Measurements from ENCODE around the gene GLB1L.

The GLB1L gene

DNA sequence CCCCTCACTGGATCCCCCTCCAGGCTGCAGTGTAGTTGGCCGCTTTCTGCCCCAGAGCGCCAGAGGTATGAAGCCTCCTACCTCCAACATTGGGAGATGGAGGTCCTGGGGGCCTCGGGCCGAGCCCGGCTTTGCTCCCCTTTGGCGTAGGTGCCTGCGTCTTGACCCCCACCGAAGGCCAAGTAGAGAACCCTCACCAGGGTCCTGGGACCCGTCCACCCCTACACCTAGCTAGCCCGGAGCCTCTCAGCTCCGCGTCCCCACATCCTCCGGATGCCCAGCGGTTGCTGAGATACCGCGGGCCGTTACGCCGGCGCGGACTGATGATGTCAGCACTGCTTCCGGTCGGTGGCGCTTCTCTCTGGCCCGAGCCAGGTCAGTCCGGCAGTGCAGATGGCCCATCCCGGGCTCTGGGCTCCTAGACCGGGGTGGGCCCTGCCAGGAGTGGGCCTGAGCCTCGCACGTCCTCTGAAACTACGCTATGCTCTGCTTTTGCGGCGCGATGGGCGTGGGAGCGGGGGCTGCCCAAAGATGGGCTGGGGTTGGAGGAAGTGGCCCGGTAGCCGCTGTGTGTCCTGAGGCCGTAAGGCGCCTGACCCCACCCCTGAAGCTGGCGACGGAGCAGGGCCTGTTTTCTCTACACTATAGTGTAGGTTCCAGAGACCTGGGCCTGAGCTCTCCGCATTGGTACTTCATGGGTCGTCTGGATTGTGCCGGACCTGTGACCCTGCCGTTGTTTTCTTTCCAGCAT is at the start of gene GLB1L, which contains the start of gene STK16:
Gene GLB1L (minus strand): TSS at position 297 of the 751 bp plus-strand sequence. CDS start 1,871 bp downstream, outside the sequence.
Gene STK16 (plus strand): TSS at position 332 of the 751 bp plus-strand sequence. CDS start 521 bp downstream, outside the sequence.
- no peak for TF ChIP-seq CTCF (conservative IDR thresholded peaks at IDR 0.05; ENCODE audit: low read depth, low read length)

DNA sequence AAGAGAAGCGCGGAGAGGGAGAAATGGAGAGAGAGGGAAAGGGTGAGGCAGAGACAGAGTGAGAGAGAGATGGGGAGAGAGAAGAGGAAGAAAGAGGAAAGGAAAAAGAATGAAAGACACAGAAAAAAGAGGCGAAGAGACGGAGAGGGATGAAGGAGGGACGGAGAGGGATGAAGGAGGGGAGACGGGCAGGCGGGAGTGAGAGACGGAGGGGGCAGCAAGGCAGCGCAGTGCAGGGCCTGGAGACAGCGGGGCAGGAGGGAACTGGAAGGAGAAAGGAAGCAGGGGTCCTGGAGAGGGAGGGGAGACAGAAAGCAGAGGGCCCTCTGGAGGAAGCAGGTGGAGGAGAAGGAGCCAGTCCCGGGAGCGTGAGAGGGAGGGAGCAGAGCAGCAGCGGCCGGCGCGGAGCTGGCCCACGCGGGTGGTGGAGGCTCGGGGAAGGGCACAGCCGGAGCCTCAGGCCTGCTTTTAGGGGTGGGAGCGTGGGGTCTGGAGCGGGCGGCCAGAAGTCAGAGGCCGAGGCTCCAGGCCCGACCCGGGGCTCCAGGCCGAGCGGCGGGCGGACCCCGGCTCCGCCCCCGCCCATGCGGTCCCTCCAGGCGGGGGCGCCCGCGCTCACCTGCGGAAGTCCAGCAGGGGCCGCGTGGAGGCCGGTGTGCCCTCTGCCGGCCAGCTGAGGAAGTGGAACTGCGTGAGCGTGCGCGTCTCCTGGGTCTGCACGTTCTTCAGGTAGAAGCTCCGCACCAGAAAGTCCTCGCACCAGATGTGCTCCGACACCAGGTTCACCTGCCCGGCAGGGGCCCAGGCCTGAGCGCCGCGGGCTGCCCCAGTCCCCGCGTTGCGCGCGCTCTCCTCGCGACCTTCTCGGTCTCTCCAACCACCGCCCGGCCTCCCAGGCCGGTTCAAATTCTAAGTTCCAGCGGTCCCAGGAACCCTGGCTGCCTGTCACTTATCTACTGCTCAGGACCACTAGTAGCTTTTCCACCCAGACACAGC is 49.4 kb upstream of the GLB1L start:
- Histone ChIP-seq H3K79me2 (ENCODE audit: insufficient read depth, low read depth) (no peaks in the 10 kb centered on the region), H4K20me1 (ENCODE audit: insufficient read depth) (no peaks in the 10 kb centered on the region), H3K4me1 (ENCODE audit: low read depth, poor library complexity, severe bottlenecking) (peaks cover 7% of the 10 kb centered on the region), H3K4me2 (peak overlapping the region; percentile 86), H3K4me3 (IDR thresholded peaks at IDR 0.05; ENCODE audit: insufficient read depth, low read depth, low read length) (no peak overlapping the region), H3K9ac (peak overlapping the region; percentile 54; the same call in 1 of the 2 replicates), H3K27me3 (ENCODE audit: insufficient read depth, low read depth) (peaks cover 23% of the 10 kb centered on the region; the same call in 1 of the 2 replicates), H3K36me3 (ENCODE audit: insufficient read depth) (no peaks in the 10 kb centered on the region), H2AFZ (ENCODE audit: low read depth) (peak overlapping the region; percentile 83), H3K27ac (no peak overlapping the region)
- TF ChIP-seq CTCF (conservative IDR thresholded peaks at IDR 0.05; ENCODE audit: low read depth, low read length), result peak; percentile 86

More for the DNA sequence above, at the start of gene GLB1L, which contains the start of gene STK16:
- Histone ChIP-seq H3K27me3 (ENCODE audit: insufficient read depth, low read depth) (no peaks in the 10 kb centered on the region), H3K4me1 (ENCODE audit: low read depth, poor library complexity, severe bottlenecking) (peaks cover 29% of the 10 kb centered on the region), H3K4me2 (peak within 1 kb of the TSS; percentile 81), H2AFZ (ENCODE audit: low read depth) (peak within 1 kb of the TSS; percentile 84), H3K36me3 (ENCODE audit: insufficient read depth) (no peaks in the 10 kb centered on the region), H3K79me2 (ENCODE audit: insufficient read depth, low read depth) (no peaks in the 10 kb centered on the region), H4K20me1 (ENCODE audit: insufficient read depth) (no peaks in the 10 kb centered on the region), H3K9ac (peak within 1 kb of the TSS; percentile 62), H3K27ac (peak within 1 kb of the TSS; percentile 39), H3K4me3 (IDR thresholded peaks at IDR 0.05; ENCODE audit: insufficient read depth, low read depth, low read length) (peak within 1 kb of the TSS; percentile 64)

DNA sequence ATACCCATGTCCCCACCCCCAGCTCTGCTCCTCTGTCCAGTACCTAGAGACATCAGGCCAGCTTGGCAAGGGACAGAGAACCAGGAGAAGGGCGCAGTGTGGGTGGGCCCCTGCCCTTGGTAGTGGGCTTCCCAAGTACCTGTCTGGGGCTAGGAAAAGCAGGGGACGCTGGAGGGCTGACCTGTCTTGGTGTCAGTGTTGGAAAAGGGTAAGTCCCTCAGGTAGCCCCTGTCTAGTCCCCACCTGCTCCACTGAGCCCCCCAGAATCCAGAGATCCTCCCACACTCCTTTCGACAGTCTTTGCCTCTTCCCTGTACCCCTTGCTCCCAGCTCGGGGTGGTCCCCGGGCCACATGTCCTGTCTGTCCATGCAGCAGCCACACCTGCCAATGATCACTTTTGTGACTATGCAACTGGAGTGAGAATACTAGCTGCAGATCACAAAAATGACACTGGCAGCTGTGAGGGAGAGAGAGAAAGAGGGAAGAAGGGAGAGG is 48.5 kb upstream of the GLB1L start:
- peaks cover 17% of the 10 kb centered on the region; the same call in 1 of the 2 replicates for H3K27me3 ChIP-seq (ENCODE audit: insufficient read depth, low read depth)
- H3K4me3 ChIP-seq (IDR thresholded peaks at IDR 0.05; ENCODE audit: insufficient read depth, low read depth, low read length), result no peak overlapping the region
- no peak overlapping the region for H3K4me2 ChIP-seq
- no peak overlapping the region for H3K27ac ChIP-seq
- peak overlapping the region; percentile 83; the same call in 1 of the 2 replicates for H2AFZ ChIP-seq (ENCODE audit: low read depth)
- H3K79me2 ChIP-seq (ENCODE audit: insufficient read depth, low read depth), result no peaks in the 10 kb centered on the region
- H4K20me1 ChIP-seq (ENCODE audit: insufficient read depth), result no peaks in the 10 kb centered on the region
- peaks cover 7% of the 10 kb centered on the region for H3K4me1 ChIP-seq (ENCODE audit: low read depth, poor library complexity, severe bottlenecking)
- TF ChIP-seq CTCF (conservative IDR thresholded peaks at IDR 0.05; ENCODE audit: low read depth, low read length), result no peak
- H3K9ac ChIP-seq, result no peak overlapping the region
- H3K36me3 ChIP-seq (ENCODE audit: insufficient read depth), result no peaks in the 10 kb centered on the region

DNA sequence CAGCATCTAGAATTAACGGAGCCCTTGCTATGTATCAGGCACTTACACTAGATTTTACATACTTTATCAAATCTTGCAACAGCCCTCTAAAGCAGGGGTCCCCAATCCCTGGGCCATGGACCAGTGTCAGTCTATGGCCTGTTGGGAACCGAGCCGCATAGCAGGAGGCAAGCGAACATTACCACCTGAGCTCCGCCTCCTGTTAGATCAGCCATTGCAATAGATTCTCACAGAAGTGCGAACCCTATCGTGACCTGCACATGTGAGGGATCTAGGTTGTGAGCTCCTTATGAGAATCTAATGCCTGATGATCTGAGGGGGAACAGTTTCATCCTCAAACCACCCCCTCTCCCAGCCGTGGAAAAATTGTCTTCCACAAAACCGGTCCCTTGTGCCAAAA is 47.4 kb upstream of the GLB1L start:
- Histone ChIP-seq H3K27ac (no peak overlapping the region), H3K4me3 (IDR thresholded peaks at IDR 0.05; ENCODE audit: insufficient read depth, low read depth, low read length) (no peak overlapping the region)

More for the DNA sequence above, 47.4 kb upstream of the GLB1L start:
- H3K4me1 ChIP-seq (ENCODE audit: low read depth, poor library complexity, severe bottlenecking), result peaks cover 7% of the 10 kb centered on the region
- H2AFZ ChIP-seq (ENCODE audit: low read depth), result no peak overlapping the region
- H3K27me3 ChIP-seq (ENCODE audit: insufficient read depth, low read depth), result peaks cover 15% of the 10 kb centered on the region; the same call in 1 of the 2 replicates
- no peaks in the 10 kb centered on the region for H3K79me2 ChIP-seq (ENCODE audit: insufficient read depth, low read depth)
- no peaks in the 10 kb centered on the region for H4K20me1 ChIP-seq (ENCODE audit: insufficient read depth)
- H3K36me3 ChIP-seq (ENCODE audit: insufficient read depth), result no peaks in the 10 kb centered on the region
- H3K9ac ChIP-seq, result no peak overlapping the region
- H3K4me2 ChIP-seq, result no peak overlapping the region
- no peak for TF ChIP-seq CTCF (conservative IDR thresholded peaks at IDR 0.05; ENCODE audit: low read depth, low read length)

All from KMS-11 (cell line).